ENCODE results near the gene PRXL2B. TPM values are rescaled to one million over a fixed set of nuclear protein-coding genes. Genes with fewer than 3 reads are reported as not detected.

Gene PRXL2B
- total RNA-seq, 1 donor from 2014 or later: 26.3 TPM

GRCh38 chr1:2540816-2541492 lies 45.6 kb upstream of the PRXL2B start:
- ATAC-seq (no peak), DNase-seq (no peak)
- H3K27me3 ChIP-seq (ENCODE audit: low read depth): peaks cover 21% of the 10 kb centered on the region

GRCh38 chr1:2541619-2542245 lies 44.8 kb upstream of the PRXL2B start:
- H3K36me3 ChIP-seq: no peaks in the 10 kb centered on the region
- intact Hi-C loops (cut with DNase I): no loop called here
- TF ChIP-seq CTCF (IDR thresholded peaks at IDR 0.05): no peak
- ATAC-seq (no peak), DNase-seq (peak; percentile 77)
- H3K27me3 ChIP-seq (ENCODE audit: low read depth): peaks cover 21% of the 10 kb centered on the region
- peaks cover 40% of the 10 kb centered on the region for H3K4me1 ChIP-seq
- no peak overlapping the region for H3K27ac ChIP-seq
- H3K9me3 ChIP-seq: no peaks in the 10 kb centered on the region
- H3K4me3 ChIP-seq: no peak overlapping the region

More at GRCh38 chr1:2540816-2541492, 45.6 kb upstream of the PRXL2B start:
- no peaks in the 10 kb centered on the region for H3K36me3 ChIP-seq
- no peak for TF ChIP-seq CTCF (IDR thresholded peaks at IDR 0.05)
- peaks cover 34% of the 10 kb centered on the region for H3K4me1 ChIP-seq
- no peak overlapping the region for H3K27ac ChIP-seq
- intact Hi-C loops (cut with DNase I): no loop called here
- H3K4me3 ChIP-seq: no peak overlapping the region
- H3K9me3 ChIP-seq: no peaks in the 10 kb centered on the region

- ATAC-seq (no peak), DNase-seq (no peak)
- intact Hi-C loops (cut with DNase I): no loop called here
- no peaks in the 10 kb centered on the region for H3K36me3 ChIP-seq
- H3K4me3 ChIP-seq: no peak overlapping the region
- H3K4me1 ChIP-seq: peaks cover 45% of the 10 kb centered on the region
- peaks cover 21% of the 10 kb centered on the region for H3K27me3 ChIP-seq (ENCODE audit: low read depth)
- TF ChIP-seq CTCF (IDR thresholded peaks at IDR 0.05): no peak
- H3K27ac ChIP-seq: no peak overlapping the region
- no peaks in the 10 kb centered on the region for H3K9me3 ChIP-seq
Observed at GRCh38 chr1:2542246-2542915, 44.2 kb upstream of the PRXL2B start.

GRCh38 chr1:2543543-2544092 lies 43.0 kb upstream of the PRXL2B start:
- Histone ChIP-seq H3K36me3 (no peaks in the 10 kb centered on the region), H3K27me3 (ENCODE audit: low read depth) (peaks cover 21% of the 10 kb centered on the region), H3K27ac (peak overlapping the region; percentile 6), H3K4me1 (peaks cover 56% of the 10 kb centered on the region), H3K4me3 (no peak overlapping the region), H3K9me3 (no peaks in the 10 kb centered on the region)
- ATAC-seq (no peak), DNase-seq (no peak)
- no peak for TF ChIP-seq CTCF (IDR thresholded peaks at IDR 0.05)
- intact Hi-C loops (cut with DNase I): no loop called here

GRCh38 chr1:2544093-2544874 lies 42.3 kb upstream of the PRXL2B start:
- Histone ChIP-seq H3K9me3 (no peaks in the 10 kb centered on the region), H3K4me1 (peaks cover 62% of the 10 kb centered on the region), H3K4me3 (no peak overlapping the region), H3K36me3 (no peaks in the 10 kb centered on the region), H3K27ac (peak overlapping the region; percentile 6), H3K27me3 (ENCODE audit: low read depth) (peaks cover 21% of the 10 kb centered on the region)
- ATAC-seq: no peak
- intact Hi-C loops (cut with DNase I): no loop called here
- DNase-seq: no peak
- no peak for TF ChIP-seq CTCF (IDR thresholded peaks at IDR 0.05)

Data from lower lobe of right lung (tissue), 2 donors.